Keratinocyte (primary cell): ENCODE results near the gene LRRC28. TPM values are rescaled to one million over a fixed set of nuclear protein-coding genes. Genes with fewer than 3 reads are reported as not detected.

Source experiments
- DNase-seq: peaks from one replicate; pipeline ENCODE4 v3.0.0-alpha.2; 2011; ENCODE audit warnings: low read depth, missing footprints, low spot score
- FAIRE-seq: peaks from 2 replicates; lab custom pipeline; 2011; peaks lifted over from hg19 to GRCh38; lab: Jason Lieb, UNC
- H2AFZ ChIP-seq: 2 replicates; pipeline ENCODE4 v1.6.0; 2012; ENCODE audit warnings: low read length, control low read depth, inconsistent platforms; ENCODE audit not compliant: control insufficient read depth
- H3K27ac ChIP-seq: 2 replicates; pipeline ENCODE4 v1.5.1; 2011; ENCODE audit warnings: low read length; ENCODE audit not compliant: control insufficient read depth, insufficient read depth
- H3K27me3 ChIP-seq: 3 replicates; pipeline ENCODE4 v1.6.0; 2011; ENCODE audit warnings: low read length; ENCODE audit not compliant: control insufficient read depth, insufficient read depth; ENCODE audit errors: extremely low read depth
- H3K36me3 ChIP-seq, 2 experiments: 2 replicates in 1 of 2; 3 replicates in 1 of 2; pipeline ENCODE4 v1.5.1; 2011; ENCODE audit warnings: low read length in 2 of 2, mild to moderate bottlenecking in 1 of 2; ENCODE audit not compliant: control insufficient read depth in 2 of 2, insufficient read depth in 2 of 2; ENCODE audit errors: extremely low read depth in 1 of 2
- H3K4me1 ChIP-seq: 3 replicates; pipeline ENCODE4 v1.5.1; 2011; ENCODE audit warnings: low read length; ENCODE audit not compliant: control insufficient read depth, insufficient read depth; ENCODE audit errors: extremely low read depth
- H3K4me2 ChIP-seq: 3 replicates; pipeline ENCODE4 v1.6.0; 2011; ENCODE audit warnings: low read depth, low read length; ENCODE audit not compliant: control insufficient read depth, insufficient read depth; ENCODE audit errors: extremely low read depth
- H3K4me3 ChIP-seq, 3 experiments: fragments of 200-600 bp in 1 of 3; sonication (generic) in 1 of 3; 2 replicates in 2 of 3; 3 replicates in 1 of 3; pipeline ENCODE4 v1.5.1; 2011 to 2016; ENCODE audit warnings: low read length in 3 of 3, mild to moderate bottlenecking in 3 of 3, control low read depth in 2 of 3, inconsistent platforms in 1 of 3, low read depth in 1 of 3, mixed read lengths in 1 of 3, mixed run types in 1 of 3, moderate library complexity in 1 of 3; ENCODE audit not compliant: control insufficient read depth in 2 of 3, insufficient read depth in 2 of 3; ENCODE audit errors: extremely low read depth in 1 of 3
- H3K79me2 ChIP-seq: 2 replicates; pipeline ENCODE4 v1.6.0; 2012; ENCODE audit warnings: low read length; ENCODE audit not compliant: control insufficient read depth, insufficient read depth
- H3K9ac ChIP-seq: 3 replicates; pipeline ENCODE4 v1.6.0; 2011; ENCODE audit warnings: low read length; ENCODE audit not compliant: control insufficient read depth, insufficient read depth; ENCODE audit errors: extremely low read depth
- H3K9me1 ChIP-seq: 3 replicates; pipeline ENCODE4 v1.6.0; 2011; ENCODE audit warnings: low read length; ENCODE audit not compliant: control insufficient read depth, insufficient read depth; ENCODE audit errors: extremely low read depth
- H3K9me3 ChIP-seq: 2 replicates; pipeline ENCODE4 v1.5.1; 2012; ENCODE audit warnings: low read depth, low read length; ENCODE audit not compliant: control insufficient read depth
- H4K20me1 ChIP-seq: 3 replicates; pipeline ENCODE4 v1.6.0; 2011; ENCODE audit warnings: low read length; ENCODE audit not compliant: control insufficient read depth, insufficient read depth; ENCODE audit errors: extremely low read depth
- EZH2 ChIP-seq: IDR thresholded peaks from one replicate; pipeline ENCODE4 v1.6.1; 2012; ENCODE audit warnings: inconsistent platforms, mild to moderate bottlenecking, low read length, moderate library complexity
- dilution Hi-C: fragments of 300-500 bp; cut with MboI; formaldehyde crosslinking; loops from one replicate; pipeline ENCODE4 v1.7.0; 2020; ENCODE audit warnings: low sequenced_read_pairs; ENCODE audit not compliant: extremely low pct_ligation_motif_present
- polyA plus RNA-seq, 5 experiments: library from polyadenylated mRNA; depleted of rRNA in 3 of 5; stranded (reverse) in 3 of 5; stranded (forward) in 1 of 5; unstranded in 1 of 5; fragments of >200 nt; gene quantifications; 1 replicate in 1 of 5; 2 replicates in 3 of 5; 3 replicates in 1 of 5; pipeline versions ENCODE4 v1.2.1 to v1.2.3, GENCODE V29; 2011 to 2012; ENCODE audit warnings: missing spikeins in 2 of 5, low read depth in 1 of 5, low replicate concordance in 1 of 5
- TF ChIP-seq, protein P1 (sequence below), 3 experiments: IDR thresholded peaks in 1 of 3; conservative IDR thresholded peaks in 1 of 3; optimal IDR thresholded peaks in 1 of 3; 2 replicates in 2 of 3; 3 replicates in 1 of 3; pipeline versions ENCODE3 to v1.5.1; 2011; ENCODE audit warnings: low read length in 3 of 3, mild to moderate bottlenecking in 3 of 3, moderate library complexity in 2 of 3, control low read depth in 1 of 3, inconsistent platforms in 1 of 3; ENCODE audit not compliant: insufficient read depth in 2 of 3; ENCODE audit errors: extremely low read depth in 1 of 3

Gene LRRC28
- polyA plus RNA-seq, 1 donor (not counting 4 experiments of a cell fraction or from before 2014, with no cell fraction given): 25.1 TPM

GRCh38 chr15:99228120-99228770 lies 23.0 kb upstream of the LRRC28 start:
- no peak overlapping the region for H2AFZ ChIP-seq
- no peak overlapping the region for H3K9ac ChIP-seq
- H4K20me1 ChIP-seq: no peaks in the 10 kb centered on the region
- dilution Hi-C loops: no loop called here
- TF ChIP-seq, protein P1, sequence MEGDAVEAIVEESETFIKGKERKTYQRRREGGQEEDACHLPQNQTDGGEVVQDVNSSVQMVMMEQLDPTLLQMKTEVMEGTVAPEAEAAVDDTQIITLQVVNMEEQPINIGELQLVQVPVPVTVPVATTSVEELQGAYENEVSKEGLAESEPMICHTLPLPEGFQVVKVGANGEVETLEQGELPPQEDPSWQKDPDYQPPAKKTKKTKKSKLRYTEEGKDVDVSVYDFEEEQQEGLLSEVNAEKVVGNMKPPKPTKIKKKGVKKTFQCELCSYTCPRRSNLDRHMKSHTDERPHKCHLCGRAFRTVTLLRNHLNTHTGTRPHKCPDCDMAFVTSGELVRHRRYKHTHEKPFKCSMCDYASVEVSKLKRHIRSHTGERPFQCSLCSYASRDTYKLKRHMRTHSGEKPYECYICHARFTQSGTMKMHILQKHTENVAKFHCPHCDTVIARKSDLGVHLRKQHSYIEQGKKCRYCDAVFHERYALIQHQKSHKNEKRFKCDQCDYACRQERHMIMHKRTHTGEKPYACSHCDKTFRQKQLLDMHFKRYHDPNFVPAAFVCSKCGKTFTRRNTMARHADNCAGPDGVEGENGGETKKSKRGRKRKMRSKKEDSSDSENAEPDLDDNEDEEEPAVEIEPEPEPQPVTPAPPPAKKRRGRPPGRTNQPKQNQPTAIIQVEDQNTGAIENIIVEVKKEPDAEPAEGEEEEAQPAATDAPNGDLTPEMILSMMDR (optimal IDR thresholded peaks at IDR 0.05 in 1 of 3, IDR thresholded peaks at IDR 0.05 in 1 of 3, conservative IDR thresholded peaks at IDR 0.05 in 1 of 3; ENCODE audit: extremely low read depth in 1 of 3, insufficient read depth in 2 of 3, low read length in 3 of 3): no peak
- no peak for TF ChIP-seq EZH2
- DNase-seq: no peak
- no peak overlapping the region for H3K27ac ChIP-seq
- H3K4me3 ChIP-seq: no peak overlapping the region
- H3K9me3 ChIP-seq: no peaks in the 10 kb centered on the region
- FAIRE-seq: no peak
- H3K9me1 ChIP-seq: no peaks in the 10 kb centered on the region
- H3K4me1 ChIP-seq: no peaks in the 10 kb centered on the region
- no peak overlapping the region for H3K4me2 ChIP-seq
- H3K36me3 ChIP-seq: peaks cover 0 to 10% of the 10 kb centered on the region in 2 experiments
- H3K79me2 ChIP-seq: no peaks in the 10 kb centered on the region
- no peaks in the 10 kb centered on the region for H3K27me3 ChIP-seq

DNA sequence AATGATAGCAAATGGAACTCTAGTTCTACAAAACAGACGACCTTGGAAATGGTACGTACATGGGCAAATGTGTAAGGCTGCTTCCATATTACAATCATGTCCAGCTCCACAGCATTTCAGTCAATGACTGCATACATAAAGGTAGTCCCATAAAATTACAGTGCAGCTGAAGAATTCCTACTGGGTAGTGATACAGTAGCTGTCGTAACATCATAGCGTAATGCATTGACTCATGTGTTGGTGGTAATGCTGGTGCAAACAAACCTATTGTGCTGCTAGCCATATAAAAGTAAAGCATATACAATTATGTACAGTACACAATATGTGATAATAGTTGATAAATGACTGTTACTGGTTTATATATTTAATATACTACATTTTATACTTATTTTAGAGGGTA lies 20.4 kb upstream of the LRRC28 start:
- no peak overlapping the region for H2AFZ ChIP-seq
- no peaks in the 10 kb centered on the region for H3K9me3 ChIP-seq
- H3K27ac ChIP-seq: no peak overlapping the region
- no peaks in the 10 kb centered on the region for H4K20me1 ChIP-seq
- H3K4me3 ChIP-seq: no peak overlapping the region
- no peak overlapping the region for H3K9ac ChIP-seq
- peaks cover 0 to 7% of the 10 kb centered on the region in 2 experiments for H3K36me3 ChIP-seq
- H3K27me3 ChIP-seq: no peaks in the 10 kb centered on the region
- no peaks in the 10 kb centered on the region for H3K4me1 ChIP-seq
- TF ChIP-seq EZH2: no peak
- TF ChIP-seq, protein P1 (optimal IDR thresholded peaks at IDR 0.05 in 1 of 3, IDR thresholded peaks at IDR 0.05 in 1 of 3, conservative IDR thresholded peaks at IDR 0.05 in 1 of 3; ENCODE audit: extremely low read depth in 1 of 3, insufficient read depth in 2 of 3, low read length in 3 of 3): no peak
- FAIRE-seq (no peak), DNase-seq (no peak)
- dilution Hi-C loops: no loop called here
- no peaks in the 10 kb centered on the region for H3K9me1 ChIP-seq
- H3K4me2 ChIP-seq: no peak overlapping the region
- no peaks in the 10 kb centered on the region for H3K79me2 ChIP-seq
